GM12872 (cell line): ENCODE data around the gene OLFM4.

Experiments
- CTCF ChIP-seq: IDR thresholded peaks from 3 replicates; pipeline ENCODE4 v1.5.1; 2011; ENCODE audit warnings: low read depth, mild to moderate bottlenecking, low read length, moderate library complexity; ENCODE audit not compliant: insufficient read depth

OLFM4 gene

GRCh38 chr13:53054569-53054968, 26.0 kb downstream of the OLFM4 start:
- no peak for TF ChIP-seq CTCF

DNA sequence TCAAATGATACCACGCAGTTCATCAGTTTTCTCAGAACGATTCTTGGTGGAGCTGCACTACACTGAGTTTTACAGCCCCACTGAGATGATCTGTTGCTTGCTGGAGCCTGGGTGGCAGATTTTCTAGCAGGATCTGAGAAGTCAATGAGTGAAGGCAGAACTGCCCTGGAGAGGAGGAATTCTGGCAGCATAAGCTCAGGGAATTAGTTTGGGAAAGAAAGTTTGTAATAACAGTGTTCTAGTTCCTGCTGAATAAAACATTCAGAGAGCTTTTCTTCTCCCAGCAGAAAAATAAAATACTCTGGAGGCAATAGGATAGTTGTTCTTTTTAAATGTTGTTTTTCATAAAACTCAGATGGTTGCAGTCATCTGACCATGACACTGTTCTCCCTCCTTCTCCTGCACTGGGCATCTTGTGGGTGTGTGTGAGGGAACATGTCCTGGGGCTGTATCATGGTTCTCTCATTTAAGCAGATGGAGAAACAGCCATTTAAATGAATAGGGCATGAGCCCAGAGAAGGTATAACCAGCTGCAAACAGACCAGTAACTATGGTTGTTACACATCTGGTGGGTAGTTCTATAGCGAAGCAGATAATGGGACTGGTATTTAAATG, 29.6 kb downstream of the OLFM4 start:
- TF ChIP-seq CTCF = no peak

- TF ChIP-seq CTCF = no peak
Measured at GRCh38 chr13:53060840-53061490, 32.4 kb downstream of the OLFM4 start.

DNA sequence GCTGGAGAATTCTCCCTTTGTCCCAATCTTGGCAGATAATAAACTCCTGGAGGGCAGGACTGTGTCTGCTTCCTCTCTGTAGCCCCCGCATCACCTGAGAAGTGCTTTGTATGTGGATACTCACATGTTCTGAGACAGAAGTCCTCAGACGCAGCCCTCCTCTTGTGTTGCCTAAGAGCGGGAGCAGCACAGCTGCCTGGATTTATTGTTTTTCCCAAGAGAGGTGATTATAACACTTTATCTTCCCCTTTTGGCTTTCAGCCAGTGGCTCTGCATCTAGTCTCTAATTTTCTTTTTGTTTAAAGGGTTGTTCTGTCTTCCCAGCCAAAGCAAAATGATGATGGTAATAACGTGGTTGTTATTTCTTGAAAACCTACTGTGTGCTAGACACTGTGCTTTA, 36.1 kb downstream of the OLFM4 start:
- TF ChIP-seq CTCF = no peak

- no peak for TF ChIP-seq CTCF
Measured at GRCh38 chr13:53066411-53066810, 37.8 kb downstream of the OLFM4 start.

DNA sequence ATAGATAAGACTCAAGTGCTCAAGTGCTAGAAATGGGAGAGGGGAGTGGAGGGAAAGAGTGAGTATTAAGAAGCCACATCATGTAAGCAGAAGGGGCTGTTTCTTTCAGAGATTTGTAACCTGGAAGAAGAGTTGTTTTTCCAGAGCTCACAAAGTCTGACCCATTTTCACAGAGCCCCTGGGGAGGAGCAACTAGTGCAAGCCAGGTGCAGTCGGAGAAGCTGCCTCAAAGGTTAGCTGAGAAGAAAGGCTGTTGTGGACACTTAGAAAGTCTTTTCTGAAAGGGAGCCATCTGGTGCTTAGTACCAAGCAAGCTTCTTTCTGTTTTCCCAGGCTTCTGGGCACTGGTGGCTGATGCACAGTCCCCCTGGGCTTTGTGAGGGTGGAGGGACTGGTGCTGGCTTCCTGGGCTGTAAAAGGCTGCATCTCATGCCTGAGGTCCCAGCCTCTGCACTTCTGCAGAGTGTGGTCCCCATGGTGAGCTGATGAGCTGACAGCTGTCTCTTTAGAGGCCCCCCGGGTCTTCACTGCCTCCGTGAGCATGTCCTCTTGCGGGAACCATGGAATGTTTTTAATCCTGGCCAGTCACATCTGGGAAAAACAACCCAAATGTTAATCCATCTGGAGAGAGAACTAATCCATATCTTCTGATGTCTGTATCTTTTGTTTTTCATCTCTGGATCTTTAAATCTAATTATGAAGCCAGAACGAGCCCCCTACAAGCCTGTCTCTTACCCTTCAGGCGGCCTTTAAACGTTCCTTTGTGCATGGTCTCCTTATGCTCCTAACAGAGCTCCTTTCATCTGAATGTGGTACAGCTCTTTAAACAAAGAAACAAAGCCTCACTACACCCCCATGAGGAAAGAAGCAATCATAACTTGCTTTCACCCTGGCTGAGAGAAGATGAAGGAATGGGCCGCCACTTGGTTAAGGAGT, 40.2 kb downstream of the OLFM4 start:
- no peak for TF ChIP-seq CTCF

- TF ChIP-seq CTCF = no peak
Measured at GRCh38 chr13:53069800-53070199, 41.2 kb downstream of the OLFM4 start.
